Activated T-cell treated with anti-CD3 and anti-CD28 coated beads for 48 hours (primary cell): ENCODE data around the gene GPR25.
"Not testable (repeated sequence)": the region's sequence is repeated elsewhere in the genome, so short reads cannot be mapped to it uniquely, and the experiment has no call there.

ENCODE experiments used
- DNase-seq: peaks from one replicate; pipeline ENCODE4 v3.0.0-alpha.2; 2020; ENCODE audit warnings: low read depth

The GPR25 gene

GRCh38 chr1:200895801-200896530, 23.2 kb downstream of the GPR25 start:
- no peak for DNase-seq

GRCh38 chr1:200896531-200897196, 23.9 kb downstream of the GPR25 start:
- DNase-seq: no peak

GRCh38 chr1:200897259-200897658, 24.5 kb downstream of the GPR25 start:
- no peak for DNase-seq

GRCh38 chr1:200899015-200899386, 26.2 kb downstream of the GPR25 start:
- no peak for DNase-seq

GRCh38 chr1:200899451-200899915, 26.7 kb downstream of the GPR25 start:
- no peak for DNase-seq

GRCh38 chr1:200899954-200900867, 27.4 kb downstream of the GPR25 start:
- DNase-seq: no peak

- no peak for DNase-seq
Observed at GRCh38 chr1:200900877-200901276, 28.1 kb downstream of the GPR25 start.

- DNase-seq: no peak
Observed at GRCh38 chr1:200901350-200901749, 28.6 kb downstream of the GPR25 start.

- DNase-seq: no peak
Observed at GRCh38 chr1:200901796-200902444, 29.1 kb downstream of the GPR25 start.

GRCh38 chr1:200903793-200904192, 31.0 kb downstream of the GPR25 start:
- no peak for DNase-seq

- DNase-seq: no peak
Observed at GRCh38 chr1:200904772-200905171, 32.0 kb downstream of the GPR25 start.

GRCh38 chr1:200905411-200906052, 32.8 kb downstream of the GPR25 start:
- DNase-seq: no peak

GRCh38 chr1:200906491-200906890, 33.7 kb downstream of the GPR25 start:
- no peak for DNase-seq

- DNase-seq: no peak
Observed at GRCh38 chr1:200907611-200908097, 34.9 kb downstream of the GPR25 start.

GRCh38 chr1:200908191-200908868, 35.5 kb downstream of the GPR25 start:
- no peak for DNase-seq

GRCh38 chr1:200909071-200909470, 36.3 kb downstream of the GPR25 start:
- no peak for DNase-seq

- DNase-seq: no peak
Observed at GRCh38 chr1:200909757-200910239, 37.0 kb downstream of the GPR25 start.

GRCh38 chr1:200911361-200911760, 38.6 kb downstream of the GPR25 start:
- no peak for DNase-seq

- DNase-seq: not testable (repeated sequence)
Observed at GRCh38 chr1:200911936-200912335, 39.2 kb downstream of the GPR25 start.

- DNase-seq: no peak
Observed at GRCh38 chr1:200912737-200913407, 40.1 kb downstream of the GPR25 start.
